Small intestine (tissue), 7 donors: ENCODE data around the gene TPSG1. TPM values are rescaled to one million over a fixed set of nuclear protein-coding genes. Genes with fewer than 3 reads are reported as not detected.
"Not testable (repeated sequence)": the region's sequence is repeated elsewhere in the genome, so short reads cannot be mapped to it uniquely, and the experiment has no call there.

Experiments used
- DNase-seq, 2 donors: peaks; one replicate each; pipeline versions ENCODE4 v3.0.0 to v3.0.0-alpha.2; 2013
- FAIRE-seq: peaks from 2 replicates; lab custom pipeline; 2012; peaks lifted over from hg19 to GRCh38; lab: Jason Lieb, UNC
- H3K27ac ChIP-seq, 3 donors: one replicate each; pipeline ENCODE4 v1.5.1; 2013; ENCODE audit warnings: low read length in 2 of 3, mild to moderate bottlenecking in 2 of 3, control low read depth in 1 of 3, inconsistent platforms in 1 of 3, low read depth in 1 of 3, moderate library complexity in 1 of 3
- H3K27me3 ChIP-seq, 3 donors: one replicate each; pipeline ENCODE4 v1.6.1; 2013; ENCODE audit warnings: low read length in 3 of 3, inconsistent platforms in 1 of 3; ENCODE audit not compliant: control insufficient read depth in 3 of 3, insufficient read depth in 3 of 3
- H3K36me3 ChIP-seq, 3 donors: one replicate each; pipeline ENCODE4 v1.6.1; 2013; ENCODE audit warnings: low read length in 3 of 3, inconsistent platforms in 1 of 3, low read depth in 1 of 3, mild to moderate bottlenecking in 1 of 3, moderate library complexity in 1 of 3; ENCODE audit not compliant: control insufficient read depth in 3 of 3, insufficient read depth in 2 of 3
- H3K4me1 ChIP-seq, 3 donors: one replicate each; pipeline ENCODE4 v1.6.1; 2013; ENCODE audit warnings: low read length in 2 of 3, inconsistent platforms in 1 of 3, low read depth in 1 of 3, mild to moderate bottlenecking in 1 of 3, moderate library complexity in 1 of 3; ENCODE audit not compliant: control insufficient read depth in 3 of 3, insufficient read depth in 2 of 3
- H3K4me3 ChIP-seq, 3 donors: one replicate each; pipeline ENCODE4 v1.5.1; 2013; ENCODE audit warnings: low read length in 3 of 3, control low read depth in 1 of 3, inconsistent platforms in 1 of 3, low read depth in 1 of 3, mild to moderate bottlenecking in 1 of 3, moderate library complexity in 1 of 3
- H3K9me3 ChIP-seq, 2 donors: one replicate each; pipeline ENCODE4 v1.6.1; 2013; ENCODE audit warnings: low read depth in 1 of 2, low read length in 1 of 2; ENCODE audit not compliant: control insufficient read depth in 2 of 2, insufficient read depth in 1 of 2
- WGBS, 3 donors: extraction: QIAGEN DNeasy Blood & Tissue Kit; methylation state at CpG; one replicate each; pipeline ENCODE4 v1.1.7; 2013; 5-methylcytosine and 5-hydroxymethylcytosine counted together
- polyA plus RNA-seq, 4 donors: library from polyadenylated mRNA; stranded (reverse) in 3 of 4; unstranded in 1 of 4; fragments of 200-250 nt in 3 of 4; fragments of 120-200 nt in 1 of 4; gene quantifications; one replicate each; pipeline versions ENCODE4 v1.2.1 to v1.2.3, GENCODE V29; 2013
- donor health status: healthy with polysubstance abuse.
- donor health status: control.
- donor health status: control.
- donor health status: Bipolar disorder and iron deficiency.
- donor health status: healthy.

Gene TPSG1
- polyA plus RNA-seq, 4 donors = 3.3 to 40.9 (median 14.0) TPM

DNA sequence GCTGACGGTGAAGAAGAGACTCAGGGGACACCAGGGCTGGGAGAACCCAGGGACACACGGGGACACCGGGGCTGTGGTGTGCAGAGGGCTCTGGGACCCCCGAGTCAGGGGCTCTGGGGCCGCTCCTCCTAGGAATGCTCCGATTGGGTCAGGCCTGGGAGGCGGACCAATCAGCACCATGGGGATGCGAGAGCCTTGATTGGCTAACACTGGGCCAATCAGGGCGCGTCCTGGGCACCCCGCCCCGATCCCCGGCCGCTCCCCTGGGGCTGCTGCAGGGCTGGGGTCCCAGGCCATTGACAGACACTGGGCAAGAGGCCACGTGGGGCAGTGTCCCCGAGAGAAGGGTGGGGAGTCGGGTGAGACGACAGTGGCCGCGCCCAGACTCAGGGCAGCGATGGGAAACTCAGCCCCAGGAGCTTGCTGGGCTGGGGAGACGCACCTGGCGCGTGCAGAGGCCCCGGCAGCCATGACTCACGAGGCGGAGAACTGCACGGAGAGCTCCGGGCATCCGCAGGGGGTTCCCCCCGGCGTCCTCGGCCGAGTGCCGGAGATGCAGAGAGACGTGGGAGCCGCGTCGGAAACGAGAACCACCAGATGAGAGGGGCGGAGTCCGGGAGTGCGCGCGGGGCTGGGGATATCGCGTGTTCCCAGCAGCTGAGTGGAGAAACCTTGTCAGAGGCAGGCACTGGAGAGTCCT is 7.1 kb upstream of the TPSG1 start:
- no CpG with 5 or more reads among the region's 47 CpGs for WGBS, 3 donors
- not testable (repeated sequence) for H3K27ac ChIP-seq, H3K27me3 ChIP-seq, H3K36me3 ChIP-seq, H3K4me3 ChIP-seq, H3K4me1 ChIP-seq, H3K9me3 ChIP-seq, FAIRE-seq, DNase-seq

DNA sequence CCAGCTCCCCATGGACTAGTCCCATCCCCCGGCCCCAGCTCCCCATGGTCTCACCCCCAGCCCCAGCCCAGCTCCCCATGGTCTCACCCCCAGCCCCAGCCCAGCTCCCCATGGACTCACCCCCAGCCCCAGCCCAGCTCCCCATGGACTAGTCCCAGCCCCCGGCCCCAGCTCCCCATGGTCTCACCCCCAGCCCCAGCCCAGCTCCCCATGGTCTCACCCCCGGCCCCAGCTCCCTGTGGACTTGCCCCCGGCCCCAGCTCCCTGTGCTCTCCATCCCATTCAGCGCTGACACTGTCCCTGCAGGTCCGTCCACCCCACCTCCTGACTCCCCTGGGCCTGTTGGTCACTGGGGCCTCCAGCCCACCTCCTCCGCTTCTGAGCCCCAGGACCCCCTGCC is 6.2 kb upstream of the TPSG1 start:
- 86 to 93% (median 87%) methylated on average over 5 to 7 of the region's 7 CpGs for WGBS, 3 donors
- H3K36me3 ChIP-seq, H3K4me3 ChIP-seq, DNase-seq, H3K27ac ChIP-seq, H3K9me3 ChIP-seq, FAIRE-seq, H3K27me3 ChIP-seq, H3K4me1 ChIP-seq: not testable (repeated sequence)

DNA sequence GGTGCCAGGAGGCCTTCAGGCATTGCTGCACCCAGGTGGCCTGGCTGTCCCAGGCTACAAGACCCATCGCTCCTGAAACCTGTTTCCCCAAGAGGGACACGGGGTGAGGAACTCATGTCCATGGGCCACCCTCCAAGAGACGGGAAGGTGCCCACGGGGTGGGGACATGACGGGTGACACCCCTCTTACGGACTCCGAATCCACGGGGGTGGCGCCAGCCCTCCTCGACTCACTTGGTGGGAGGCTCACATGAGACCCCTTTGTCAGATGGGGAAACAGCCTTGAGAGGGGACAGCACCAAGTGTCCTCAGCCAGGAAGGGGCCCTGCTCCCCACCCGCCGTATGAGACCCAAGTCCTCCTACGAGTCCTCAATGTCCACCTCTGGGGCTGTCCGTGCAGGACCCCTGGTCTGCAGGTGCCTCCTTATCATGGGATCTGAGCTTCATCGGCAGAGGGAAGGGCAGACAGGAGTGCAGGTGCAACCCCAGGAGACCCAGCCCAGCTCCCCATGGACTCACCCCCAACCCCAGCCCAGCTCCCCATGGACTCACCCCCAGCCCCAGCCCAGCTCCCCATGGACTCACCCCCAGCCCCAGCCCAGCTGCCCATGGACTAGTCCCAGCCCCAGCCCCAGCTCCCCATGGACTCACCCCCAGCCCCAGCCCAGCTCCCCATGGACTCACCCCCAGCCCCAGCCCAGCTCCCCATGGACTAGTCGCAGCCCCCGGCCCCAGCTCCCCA is 5.6 kb upstream of the TPSG1 start:
- not testable (repeated sequence) for FAIRE-seq, H3K4me1 ChIP-seq, H3K36me3 ChIP-seq

DNA sequence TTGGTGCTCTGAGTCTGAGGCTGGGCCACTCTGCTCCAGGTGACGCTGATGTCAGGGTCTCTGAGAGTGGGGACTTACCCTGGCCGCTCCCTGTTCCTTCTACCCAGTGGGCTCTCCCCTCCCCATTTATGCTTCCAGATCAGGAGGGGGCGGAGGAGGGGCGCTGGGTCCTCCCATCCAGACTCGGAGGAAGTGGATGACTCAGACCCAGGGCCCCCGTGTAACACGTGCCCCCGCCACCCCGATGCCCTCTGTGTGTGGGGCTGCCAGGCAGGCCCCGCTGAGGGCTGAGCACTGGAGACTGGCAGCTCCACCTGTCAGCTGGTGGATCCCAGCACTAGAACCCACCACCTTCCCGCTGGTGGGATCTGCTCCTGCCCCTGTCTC is 5.0 kb upstream of the TPSG1 start, which contains the start of gene TPSB2:
Gene TPSB2, minus strand, starts transcription at position 101 of the 387 bp plus-strand sequence. CDS start 233 bp downstream, outside the sequence.
- not testable (repeated sequence) for FAIRE-seq, H3K27me3 ChIP-seq, H3K36me3 ChIP-seq, DNase-seq, H3K4me1 ChIP-seq, H3K4me3 ChIP-seq, H3K27ac ChIP-seq, H3K9me3 ChIP-seq
- 71 to 100% (median 77%) methylated on average over 1 to 5 of the region's 11 CpGs for WGBS, 3 donors

More for the DNA sequence above, 5.6 kb upstream of the TPSG1 start:
- not testable (repeated sequence) for DNase-seq, H3K27ac ChIP-seq, H3K27me3 ChIP-seq, H3K9me3 ChIP-seq, H3K4me3 ChIP-seq
- WGBS, 3 donors = 74 to 79% (median 77%) methylated on average over 12 to 17 of the region's 17 CpGs

DNA sequence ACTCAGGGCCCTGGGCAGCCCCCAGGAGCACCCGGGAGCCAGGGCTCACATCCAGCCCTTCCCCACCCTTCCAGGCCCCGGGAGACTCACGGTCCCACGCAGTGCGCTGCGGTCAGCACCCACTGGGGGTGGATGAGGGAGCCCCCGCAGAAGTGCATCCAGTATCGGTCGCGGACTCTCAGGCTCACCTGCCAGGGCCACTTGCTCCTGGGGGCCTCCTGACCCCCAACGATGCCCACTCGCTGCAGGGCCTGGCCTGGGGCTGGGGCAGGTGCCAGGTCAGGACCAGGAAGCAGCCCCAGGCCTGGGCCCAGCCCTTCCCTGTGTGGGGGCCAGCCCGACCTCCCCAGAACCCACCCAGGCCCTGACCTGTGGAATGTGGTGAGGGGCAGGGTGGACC is 4.4 kb upstream of the TPSG1 start:
- H3K4me3 ChIP-seq, H3K36me3 ChIP-seq, H3K9me3 ChIP-seq, H3K27ac ChIP-seq, DNase-seq, H3K27me3 ChIP-seq, FAIRE-seq: not testable (repeated sequence)
- H3K4me1 ChIP-seq = peaks cover 0 to 14% (median 0%) of the 10 kb centered on the region in 3 donors
- WGBS, 3 donors = 86 to 93% (median 88%) methylated on average over 5 to 10 of the region's 13 CpGs

DNA sequence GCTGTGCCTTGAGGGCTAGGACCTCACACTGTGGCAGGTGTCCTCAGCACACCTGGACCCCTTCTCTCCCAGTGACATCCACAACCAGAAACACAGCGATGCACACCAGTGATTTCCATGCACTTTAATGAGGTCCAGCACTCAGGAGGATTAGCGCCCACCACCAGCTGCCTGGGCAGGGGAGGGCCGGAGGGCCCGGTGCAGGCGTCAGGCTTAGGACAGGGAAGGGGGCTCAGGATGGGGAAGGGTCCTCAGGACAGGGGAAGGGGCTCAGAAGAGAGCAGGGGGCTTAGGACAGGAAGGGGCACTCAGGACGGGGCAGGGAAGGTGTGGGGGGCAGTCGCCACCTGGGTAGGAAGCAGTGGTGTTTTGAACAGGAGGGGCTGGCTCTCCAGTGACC is 3.2 kb upstream of the TPSG1 start:
- not testable (repeated sequence) for H3K9me3 ChIP-seq, H3K4me3 ChIP-seq, DNase-seq, H3K36me3 ChIP-seq, H3K27me3 ChIP-seq, H3K27ac ChIP-seq, FAIRE-seq
- H3K4me1 ChIP-seq = peaks cover 0 to 21% (median 0%) of the 10 kb centered on the region in 3 donors
- 73 to 75% (median 74%) methylated on average over 4 to 7 of the region's 7 CpGs for WGBS, 3 donors

DNA sequence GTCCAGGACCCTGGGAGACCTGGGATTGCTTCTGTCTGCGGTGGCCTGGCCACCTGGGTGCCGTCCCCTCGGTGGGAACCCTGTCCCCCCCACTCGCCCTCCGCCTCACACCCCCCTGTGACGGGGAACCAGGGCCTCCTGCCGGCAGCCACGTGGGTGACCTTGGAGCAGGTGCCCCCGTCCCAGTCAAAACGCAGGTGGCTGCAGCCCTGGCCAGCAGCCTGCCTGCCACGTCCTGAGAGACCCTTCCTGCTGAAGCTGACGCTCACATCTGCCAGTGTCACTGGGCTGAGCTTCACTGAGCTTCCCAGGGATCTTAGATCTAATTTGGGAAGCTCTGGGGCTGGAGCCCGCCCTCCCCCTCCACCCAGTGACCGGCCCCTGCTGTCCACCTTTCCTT is 1.6 kb upstream of the TPSG1 start:
- not testable (repeated sequence) for H3K27me3 ChIP-seq, H3K4me3 ChIP-seq, H3K27ac ChIP-seq, DNase-seq, FAIRE-seq, H3K9me3 ChIP-seq, H3K36me3 ChIP-seq
- H3K4me1 ChIP-seq = peaks cover 0 to 21% (median 0%) of the 10 kb centered on the region in 3 donors
- 42 to 61% (median 52%) methylated on average over 9 to 14 of the region's 14 CpGs for WGBS, 3 donors

DNA sequence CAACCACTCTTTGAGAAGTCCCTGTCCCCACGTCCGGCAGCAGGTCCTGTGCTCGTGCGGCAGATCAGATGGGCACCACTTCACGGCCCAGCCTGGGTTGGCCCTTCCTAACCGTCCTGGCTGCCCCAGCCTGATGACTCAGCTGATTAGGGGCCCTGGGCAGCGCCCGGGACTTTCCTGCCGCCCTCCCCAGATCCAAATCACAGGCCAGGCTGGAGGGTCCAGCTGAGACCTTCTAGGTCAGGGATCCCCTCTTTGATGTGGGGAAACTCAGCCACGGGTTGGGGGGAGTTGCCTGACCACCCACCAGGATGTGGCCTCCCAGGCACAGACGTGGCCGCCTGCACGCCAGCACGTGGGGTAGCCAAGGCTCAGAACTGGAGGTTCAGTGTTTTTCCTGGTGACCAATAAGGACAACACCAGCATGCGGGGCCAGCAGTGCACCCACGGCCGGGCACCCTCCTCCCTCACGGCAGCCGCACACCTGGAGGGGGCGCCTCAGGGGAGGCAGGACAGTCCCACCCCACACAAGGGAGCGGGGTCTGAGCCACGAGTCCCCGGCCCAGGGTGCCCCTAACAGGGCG is 752 bp upstream of the TPSG1 start:
- DNase-seq = peak in 1 of 2 donors; percentile 16
- not testable (repeated sequence) for H3K4me3 ChIP-seq, FAIRE-seq, H3K27me3 ChIP-seq, H3K27ac ChIP-seq, H3K36me3 ChIP-seq, H3K9me3 ChIP-seq
- WGBS, 3 donors = 35 to 55% (median 44%) methylated on average over 20 to 24 of the region's 24 CpGs
- H3K4me1 ChIP-seq = peaks cover 0 to 21% (median 0%) of the 10 kb centered on the region in 3 donors
